ENCODE measurements around the gene GTF3C2.

GTF3C2 gene

GRCh38 chr2:27356382-27357181 is at the start of gene GTF3C2:
TSS of gene GTF3C2 (minus strand) at chr2:27356764. CDS start at chr2:27343554, 13,210 bp downstream.
- peak; percentile 92 to 93 for DNase-seq

- no peak for DNase-seq
These were observed 44.0 kb upstream of the GTF3C2 start for GRCh38 chr2:27400348-27401135.

GRCh38 chr2:27398962-27399361 is 42.4 kb upstream of the GTF3C2 start:
- no peak for DNase-seq

GRCh38 chr2:27393225-27393624 is 36.7 kb upstream of the GTF3C2 start:
- DNase-seq: no peak

GRCh38 chr2:27390822-27391679 is 34.5 kb upstream of the GTF3C2 start:
- DNase-seq: peak in 1 of 2 donors; percentile 75

- DNase-seq: no peak
These were observed 25.1 kb upstream of the GTF3C2 start for GRCh38 chr2:27381577-27382181.

GRCh38 chr2:27380626-27381545 is 24.3 kb upstream of the GTF3C2 start, which contains the start of gene ZNF513:
TSS of gene ZNF513 (minus strand) at chr2:27380734. CDS start at chr2:27380526, 208 bp downstream.
- DNase-seq: peak; percentile 88 to 91

GRCh38 chr2:27379836-27380625 is 23.5 kb upstream of the GTF3C2 start:
- DNase-seq: peak; percentile 53 to 58

GRCh38 chr2:27379383-27379835 is 22.8 kb upstream of the GTF3C2 start:
- no peak for DNase-seq

- no peak for DNase-seq
These were observed 22.3 kb upstream of the GTF3C2 start for GRCh38 chr2:27378809-27379290.

- peak in 1 of 2 donors; percentile 22 for DNase-seq
These were observed 21.7 kb upstream of the GTF3C2 start for GRCh38 chr2:27378096-27378808.

- no peak for DNase-seq
These were observed 21.1 kb upstream of the GTF3C2 start for GRCh38 chr2:27377618-27378095.

- no peak for DNase-seq
These were observed 20.5 kb upstream of the GTF3C2 start for GRCh38 chr2:27376866-27377617.

- DNase-seq: no peak
These were observed 19.7 kb upstream of the GTF3C2 start for GRCh38 chr2:27376151-27376865.

- DNase-seq: no peak
These were observed 19.0 kb upstream of the GTF3C2 start for GRCh38 chr2:27375513-27376099.

- DNase-seq: no peak
These were observed 17.0 kb upstream of the GTF3C2 start for GRCh38 chr2:27373567-27373966.

GRCh38 chr2:27372937-27373336 is 16.4 kb upstream of the GTF3C2 start:
- DNase-seq: no peak

Data from CD4-positive, alpha-beta T cell treated with Interferon alpha-2 for 1 hour (primary cell).